Esophagus squamous epithelium (tissue), 4 donors: Measurements from ENCODE around the gene TCF4.

Source experiments
- POLR2A ChIP-seq, 4 donors: fragments of 450-650 bp; IDR thresholded peaks; one replicate each; pipeline ENCODE4 v1.6.1; 2017; ENCODE audit warnings: antibody characterized with exemption in 4 of 4, mild to moderate bottlenecking in 4 of 4, moderate library complexity in 3 of 4
- TF ChIP-seq, protein P1 (sequence below), 6 experiments: fragments of 450-650 bp in 4 of 6; fragments of 200-600 bp in 2 of 6; sonication (generic) in 2 of 6; IDR thresholded peaks; one replicate each; pipeline ENCODE4 v1.5.1; 2016 to 2019; ENCODE audit warnings: antibody characterized with exemption in 6 of 6, mild to moderate bottlenecking in 4 of 6, moderate library complexity in 4 of 6

DNA sequence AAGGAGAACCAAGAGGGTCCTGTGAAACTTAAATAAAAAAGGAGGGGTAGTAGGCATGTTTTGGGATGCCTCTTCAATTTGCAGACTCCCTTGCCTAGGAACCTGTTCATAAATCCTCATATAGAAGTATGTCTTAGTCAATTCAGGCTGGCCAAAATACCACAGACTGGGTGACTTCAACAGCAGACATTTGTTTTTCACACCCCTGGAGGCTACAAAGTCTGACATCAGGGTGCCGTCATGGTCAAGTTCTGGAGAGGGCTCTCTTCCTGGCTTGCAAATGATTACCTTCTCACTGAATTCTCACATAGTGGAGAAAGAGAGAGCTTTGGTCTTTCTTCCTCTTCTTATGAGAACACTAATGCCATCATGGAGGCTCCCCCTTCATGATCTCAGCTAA is 4.1 kb upstream of the TCF4 start:
- TF ChIP-seq, protein P1, sequence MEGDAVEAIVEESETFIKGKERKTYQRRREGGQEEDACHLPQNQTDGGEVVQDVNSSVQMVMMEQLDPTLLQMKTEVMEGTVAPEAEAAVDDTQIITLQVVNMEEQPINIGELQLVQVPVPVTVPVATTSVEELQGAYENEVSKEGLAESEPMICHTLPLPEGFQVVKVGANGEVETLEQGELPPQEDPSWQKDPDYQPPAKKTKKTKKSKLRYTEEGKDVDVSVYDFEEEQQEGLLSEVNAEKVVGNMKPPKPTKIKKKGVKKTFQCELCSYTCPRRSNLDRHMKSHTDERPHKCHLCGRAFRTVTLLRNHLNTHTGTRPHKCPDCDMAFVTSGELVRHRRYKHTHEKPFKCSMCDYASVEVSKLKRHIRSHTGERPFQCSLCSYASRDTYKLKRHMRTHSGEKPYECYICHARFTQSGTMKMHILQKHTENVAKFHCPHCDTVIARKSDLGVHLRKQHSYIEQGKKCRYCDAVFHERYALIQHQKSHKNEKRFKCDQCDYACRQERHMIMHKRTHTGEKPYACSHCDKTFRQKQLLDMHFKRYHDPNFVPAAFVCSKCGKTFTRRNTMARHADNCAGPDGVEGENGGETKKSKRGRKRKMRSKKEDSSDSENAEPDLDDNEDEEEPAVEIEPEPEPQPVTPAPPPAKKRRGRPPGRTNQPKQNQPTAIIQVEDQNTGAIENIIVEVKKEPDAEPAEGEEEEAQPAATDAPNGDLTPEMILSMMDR (IDR thresholded peaks at IDR 0.05): no peak
- no peak for TF ChIP-seq POLR2A (IDR thresholded peaks at IDR 0.05)
